OCI-LY1 (cell line): ENCODE measurements around the gene ARHGEF28.

ENCODE experiments used
- H2AFZ ChIP-seq: fragments of 200-600 bp; sonication (generic), shearing (Covaris generic); 2 replicates; pipeline ENCODE4 v1.6.0; 2014; ENCODE audit warnings: antibody characterized with exemption, mild to moderate bottlenecking, low read length
- H3F3A ChIP-seq: fragments of 200-600 bp; sonication (generic), shearing (Covaris generic); 2 replicates; pipeline ENCODE4 v1.6.0; 2014; ENCODE audit warnings: mild to moderate bottlenecking, antibody characterized with exemption, low read length, moderate library complexity; ENCODE audit not compliant: insufficient read depth
- H3K27ac ChIP-seq: fragments of 200-600 bp; sonication (generic); 2 replicates; pipeline ENCODE4 v1.5.1; 2014; ENCODE audit warnings: low read length, mixed run types, mild to moderate bottlenecking, low read depth; ENCODE audit not compliant: poor library complexity, severe bottlenecking
- H3K27me3 ChIP-seq: fragments of 200-600 bp; sonication (generic); 2 replicates; pipeline ENCODE4 v1.6.0; 2014; ENCODE audit warnings: antibody characterized with exemption, mild to moderate bottlenecking, low read length, moderate library complexity; ENCODE audit not compliant: insufficient read depth
- H3K36me3 ChIP-seq: fragments of 200-600 bp; sonication (generic); 2 replicates; pipeline ENCODE4 v1.6.1; 2014; ENCODE audit warnings: mild to moderate bottlenecking, antibody characterized with exemption, low read length, moderate library complexity, mixed read lengths; ENCODE audit not compliant: insufficient read depth
- H3K4me1 ChIP-seq: fragments of 200-600 bp; sonication (generic); 2 replicates; pipeline ENCODE4 v1.5.1; 2014; ENCODE audit warnings: mild to moderate bottlenecking, low read length, moderate library complexity; ENCODE audit not compliant: insufficient read depth, severe bottlenecking
- H3K4me2 ChIP-seq: fragments of 200-600 bp; sonication (generic), shearing (Covaris generic); 2 replicates; pipeline ENCODE4 v1.6.1; 2014; ENCODE audit warnings: low read length
- H3K4me3 ChIP-seq: fragments of 200-600 bp; sonication (generic); 2 replicates; pipeline ENCODE4 v1.5.1; 2014; ENCODE audit warnings: low read length, low read depth, mild to moderate bottlenecking, mixed read lengths; ENCODE audit not compliant: poor library complexity, severe bottlenecking
- H3K79me2 ChIP-seq: fragments of 200-600 bp; shearing (Covaris generic); 2 replicates; pipeline ENCODE4 v1.6.1; 2016; ENCODE audit warnings: mixed run types, low read length, mixed read lengths; ENCODE audit not compliant: insufficient read depth
- H3K9ac ChIP-seq: fragments of 200-600 bp; sonication (generic), shearing (Covaris generic); 2 replicates; pipeline ENCODE4 v1.6.1; 2014; ENCODE audit warnings: mild to moderate bottlenecking, low read length, mixed read lengths
- H3K9me2 ChIP-seq: fragments of 200-600 bp; sonication (generic), shearing (Covaris generic); 2 replicates; pipeline ENCODE4 v1.6.1; 2014; ENCODE audit warnings: low read depth, mild to moderate bottlenecking, low read length, mixed read lengths
- H3K9me3 ChIP-seq: fragments of 200-600 bp; shearing (Covaris generic); 2 replicates; pipeline ENCODE4 v1.6.1; 2014; ENCODE audit warnings: low read length, mixed read lengths
- H4K20me1 ChIP-seq: fragments of 200-600 bp; sonication (generic), shearing (Covaris generic); 2 replicates; pipeline ENCODE4 v1.6.0; 2016; ENCODE audit warnings: mild to moderate bottlenecking, low read length; ENCODE audit not compliant: insufficient read depth
- EZH2 ChIP-seq: fragments of 200-600 bp; sonication (generic), shearing (Covaris generic); IDR thresholded peaks from 2 replicates; pipeline ENCODE4 v1.8.0; 2017; ENCODE audit warnings: borderline replicate concordance, mixed run types, mild to moderate bottlenecking, antibody characterized with exemption, low read length, moderate library complexity, mixed read lengths
- TF ChIP-seq, protein P1 (sequence below): fragments of 200-600 bp; sonication (generic), shearing (Covaris generic); IDR thresholded peaks from 2 replicates; pipeline ENCODE4 v1.5.1; 2017; ENCODE audit warnings: mild to moderate bottlenecking, antibody characterized with exemption, low read length, moderate library complexity, mixed read lengths

Gene ARHGEF28

DNA sequence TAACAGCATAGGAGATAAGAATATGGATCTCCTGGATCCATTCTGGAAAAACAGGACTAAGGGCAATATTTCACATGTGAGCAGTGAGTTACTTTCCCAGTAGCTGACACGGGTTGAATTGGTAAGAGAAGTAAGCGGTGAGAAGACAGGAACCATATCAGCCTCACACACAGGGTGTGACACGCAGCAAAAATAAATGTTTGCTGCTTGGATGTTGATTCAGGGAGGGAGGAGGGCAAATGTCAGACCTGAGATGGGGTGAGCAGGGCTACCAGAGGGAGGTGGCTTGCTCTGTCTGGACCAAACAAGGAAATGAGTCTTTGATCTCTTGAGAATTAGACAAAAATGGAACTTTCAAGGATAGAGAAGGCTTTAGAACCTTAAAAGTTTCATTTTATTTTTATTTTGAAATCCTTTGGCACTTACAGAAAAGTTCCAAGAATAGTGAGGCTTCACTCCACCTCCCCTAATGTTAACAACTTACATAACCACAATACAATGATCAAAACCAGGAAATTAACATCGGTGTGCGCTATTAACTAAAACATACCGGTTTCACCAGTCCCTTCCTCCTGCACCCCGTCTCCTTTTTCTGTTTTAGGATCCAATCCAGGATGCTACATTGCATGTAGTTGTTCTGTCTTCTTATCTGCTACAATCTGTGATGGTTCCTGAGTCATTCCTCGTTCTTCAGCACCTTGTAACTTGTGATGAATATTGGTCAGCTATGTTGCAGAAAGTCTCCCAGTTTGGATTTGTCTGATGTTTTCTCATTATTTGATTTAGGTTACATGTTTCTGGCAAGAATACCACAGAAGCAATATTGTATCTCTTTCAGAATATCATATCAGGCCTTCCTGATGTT lies 20.5 kb upstream of the ARHGEF28 start:
- TF ChIP-seq, protein P1, sequence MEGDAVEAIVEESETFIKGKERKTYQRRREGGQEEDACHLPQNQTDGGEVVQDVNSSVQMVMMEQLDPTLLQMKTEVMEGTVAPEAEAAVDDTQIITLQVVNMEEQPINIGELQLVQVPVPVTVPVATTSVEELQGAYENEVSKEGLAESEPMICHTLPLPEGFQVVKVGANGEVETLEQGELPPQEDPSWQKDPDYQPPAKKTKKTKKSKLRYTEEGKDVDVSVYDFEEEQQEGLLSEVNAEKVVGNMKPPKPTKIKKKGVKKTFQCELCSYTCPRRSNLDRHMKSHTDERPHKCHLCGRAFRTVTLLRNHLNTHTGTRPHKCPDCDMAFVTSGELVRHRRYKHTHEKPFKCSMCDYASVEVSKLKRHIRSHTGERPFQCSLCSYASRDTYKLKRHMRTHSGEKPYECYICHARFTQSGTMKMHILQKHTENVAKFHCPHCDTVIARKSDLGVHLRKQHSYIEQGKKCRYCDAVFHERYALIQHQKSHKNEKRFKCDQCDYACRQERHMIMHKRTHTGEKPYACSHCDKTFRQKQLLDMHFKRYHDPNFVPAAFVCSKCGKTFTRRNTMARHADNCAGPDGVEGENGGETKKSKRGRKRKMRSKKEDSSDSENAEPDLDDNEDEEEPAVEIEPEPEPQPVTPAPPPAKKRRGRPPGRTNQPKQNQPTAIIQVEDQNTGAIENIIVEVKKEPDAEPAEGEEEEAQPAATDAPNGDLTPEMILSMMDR = no peak
- no peak for TF ChIP-seq EZH2
- H3K9ac ChIP-seq = no peak overlapping the region
- H3K9me2 ChIP-seq = no peaks in the 10 kb centered on the region
- no peak overlapping the region for H2AFZ ChIP-seq
- no peak overlapping the region for H3K27ac ChIP-seq
- H3K4me2 ChIP-seq = no peak overlapping the region
- H3K4me3 ChIP-seq = no peak overlapping the region
- no peaks in the 10 kb centered on the region for H4K20me1 ChIP-seq
- H3K4me1 ChIP-seq = no peaks in the 10 kb centered on the region
- no peaks in the 10 kb centered on the region for H3K36me3 ChIP-seq
- H3K79me2 ChIP-seq = no peaks in the 10 kb centered on the region
- H3K9me3 ChIP-seq = no peaks in the 10 kb centered on the region
- no peaks in the 10 kb centered on the region for H3F3A ChIP-seq
- no peaks in the 10 kb centered on the region for H3K27me3 ChIP-seq

DNA sequence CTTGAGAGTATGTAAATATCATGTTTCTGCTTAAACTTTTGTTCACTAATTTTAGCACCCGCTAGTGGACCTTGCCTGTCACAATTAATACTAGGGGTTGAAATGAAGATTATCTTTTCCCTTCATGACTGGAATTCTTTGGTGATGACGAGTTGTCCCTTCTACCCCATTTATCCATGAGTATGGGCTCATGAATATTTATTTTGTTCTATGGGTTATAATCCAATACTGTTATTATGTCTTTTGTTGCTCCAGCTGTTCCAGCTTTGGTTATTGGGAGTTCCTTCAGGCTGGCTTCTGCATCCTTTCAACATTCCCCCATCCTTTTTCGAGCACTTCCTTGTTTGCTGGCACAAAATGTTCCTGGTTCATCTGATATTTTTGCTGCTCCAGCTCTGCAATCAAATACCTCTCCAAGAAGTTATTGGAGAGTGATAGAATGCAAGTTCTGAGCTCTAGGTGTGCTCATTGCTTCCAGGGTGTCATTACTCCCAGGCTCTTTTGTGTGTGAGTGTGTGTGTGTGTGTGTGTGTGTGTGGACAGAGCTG lies 19.7 kb upstream of the ARHGEF28 start:
- Histone ChIP-seq H3K4me2 (no peak overlapping the region), H3K27me3 (no peaks in the 10 kb centered on the region), H3K9me2 (no peaks in the 10 kb centered on the region), H3K36me3 (no peaks in the 10 kb centered on the region), H3K4me3 (no peak overlapping the region), H3K27ac (no peak overlapping the region), H3K79me2 (no peaks in the 10 kb centered on the region), H2AFZ (no peak overlapping the region), H4K20me1 (no peaks in the 10 kb centered on the region), H3K9me3 (no peaks in the 10 kb centered on the region), H3F3A (no peaks in the 10 kb centered on the region), H3K9ac (no peak overlapping the region), H3K4me1 (no peaks in the 10 kb centered on the region)
- TF ChIP-seq, protein P1 = no peak
- TF ChIP-seq EZH2 = no peak

DNA sequence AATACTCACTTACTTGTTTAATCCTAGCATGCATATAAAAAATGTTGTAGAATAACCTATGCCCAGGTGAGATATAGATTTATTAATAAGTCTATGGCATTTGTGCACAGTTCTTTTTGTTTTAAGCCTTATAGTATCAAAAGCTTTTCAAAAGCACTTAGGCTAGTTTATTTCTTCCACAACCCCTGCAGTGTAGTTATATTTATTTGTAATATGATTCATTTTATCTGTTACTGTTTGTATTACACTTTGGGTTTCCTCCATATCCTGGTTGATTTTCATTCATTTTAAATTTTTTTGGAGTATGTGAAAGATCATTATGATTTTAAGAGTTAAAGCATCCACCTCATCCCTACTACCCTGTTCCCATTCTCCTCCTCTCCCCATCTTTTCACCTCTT lies 18.8 kb upstream of the ARHGEF28 start:
- TF ChIP-seq, protein P1 = no peak
- TF ChIP-seq EZH2 = no peak
- Histone ChIP-seq H3K4me2 (no peak overlapping the region), H2AFZ (no peak overlapping the region)

More for the DNA sequence above, 18.8 kb upstream of the ARHGEF28 start:
- H3K9me2 ChIP-seq = no peaks in the 10 kb centered on the region
- no peak overlapping the region for H3K27ac ChIP-seq
- no peaks in the 10 kb centered on the region for H3K79me2 ChIP-seq
- H3K9ac ChIP-seq = no peak overlapping the region
- no peaks in the 10 kb centered on the region for H3K4me1 ChIP-seq
- no peaks in the 10 kb centered on the region for H4K20me1 ChIP-seq
- no peak overlapping the region for H3K4me3 ChIP-seq
- no peaks in the 10 kb centered on the region for H3K9me3 ChIP-seq
- no peaks in the 10 kb centered on the region for H3F3A ChIP-seq
- no peaks in the 10 kb centered on the region for H3K27me3 ChIP-seq
- no peaks in the 10 kb centered on the region for H3K36me3 ChIP-seq
